ENCODE results near the gene TECTA. TPM values are rescaled to one million over a fixed set of nuclear protein-coding genes. Genes with fewer than 3 reads are reported as not detected.

Gene TECTA
- total RNA-seq, 1 experiment from 2014 or later = 0.37 TPM

- ChIA-PET CTCF (no interaction called here), POLR2A (no interaction called here)
- TF ChIP-seq ELF4 (CRISPR knock-in tag; IDR thresholded peaks at IDR 0.05; ENCODE audit: low read depth) = no peak
- TF ChIP-seq TP53 (CRISPR knock-in tag; IDR thresholded peaks at IDR 0.05) = no peak
- no peak for TF ChIP-seq KAT7 (CRISPR knock-in tag; IDR thresholded peaks at IDR 0.05; ENCODE audit: borderline replicate concordance)
- TF ChIP-seq NFATC4 (CRISPR knock-in tag; IDR thresholded peaks at IDR 0.05) = no peak
- TF ChIP-seq HMGA2 (CRISPR knock-in tag; IDR thresholded peaks at IDR 0.05) = no peak
- TF ChIP-seq ETV6 (CRISPR knock-in tag; IDR thresholded peaks at IDR 0.05) = no peak
- no peak for TF ChIP-seq STAT6 (CRISPR knock-in tag; conservative IDR thresholded peaks at IDR 0.05; ENCODE audit: low read depth)
- no peak for TF ChIP-seq CDX4 (CRISPR knock-in tag; IDR thresholded peaks at IDR 0.05; ENCODE audit: borderline replicate concordance)
- TF ChIP-seq ATF3 (CRISPR knock-in tag; conservative IDR thresholded peaks at IDR 0.05) = no peak
- TF ChIP-seq ZNF532 (CRISPR knock-in tag; IDR thresholded peaks at IDR 0.05; ENCODE audit: borderline replicate concordance) = no peak
- TF ChIP-seq ZMAT4 (CRISPR knock-in tag; IDR thresholded peaks at IDR 0.05) = no peak
- TF ChIP-seq RELA (CRISPR knock-in tag; IDR thresholded peaks at IDR 0.05; ENCODE audit: borderline replicate concordance) = no peak
- Mint-ChIP-seq H3K4me3 (no peak overlapping the region), H3K27ac (no peak overlapping the region), H3K27me3 (ENCODE audit: low read depth) (no peaks in the 10 kb centered on the region), H3K4me1 (no peaks in the 10 kb centered on the region), H3K36me3 (no peaks in the 10 kb centered on the region), H3K9me3 (no peaks in the 10 kb centered on the region)
- DNase-seq (ENCODE audit: low spot score) (no peak), ATAC-seq (no peak)
These were observed 36.0 kb downstream of the TECTA start for GRCh38 chr11:121137005-121137404.

- Mint-ChIP-seq H3K36me3 (no peaks in the 10 kb centered on the region), H3K27ac (no peak overlapping the region), H3K4me3 (no peak overlapping the region), H3K9me3 (no peaks in the 10 kb centered on the region), H3K27me3 (ENCODE audit: low read depth) (no peaks in the 10 kb centered on the region; the same call in 1 of the 2 replicates), H3K4me1 (no peaks in the 10 kb centered on the region)
- DNase-seq (ENCODE audit: low spot score) (no peak), ATAC-seq (no peak)
- ChIA-PET CTCF (interaction anchor here (1.0 to 1.2 kb wide), 3 partner anchors 15 to 56 kb away, joined by 3 to 4 read pairs (median 3); no protein-coding TSS in a partner anchor), POLR2A (no interaction called here)
- TF ChIP-seq RELA (CRISPR knock-in tag; IDR thresholded peaks at IDR 0.05; ENCODE audit: borderline replicate concordance) (no peak), MYBL2 (CRISPR knock-in tag; IDR thresholded peaks at IDR 0.05) (no peak), GABPB1 (CRISPR knock-in tag; IDR thresholded peaks at IDR 0.05) (no peak), AR (CRISPR knock-in tag; IDR thresholded peaks at IDR 0.05) (no peak), ZNF138 (CRISPR knock-in tag; conservative IDR thresholded peaks at IDR 0.05) (no peak), ZNF232 (CRISPR knock-in tag; IDR thresholded peaks at IDR 0.05) (no peak), NR2C2 (CRISPR knock-in tag; IDR thresholded peaks at IDR 0.05) (no peak), ETV6 (CRISPR knock-in tag; IDR thresholded peaks at IDR 0.05) (no peak), TEAD1 (CRISPR knock-in tag; IDR thresholded peaks at IDR 0.05) (no peak), USF1 (CRISPR knock-in tag; IDR thresholded peaks at IDR 0.05) (no peak), CREM (CRISPR knock-in tag; IDR thresholded peaks at IDR 0.05) (no peak), STAT6 (CRISPR knock-in tag; conservative IDR thresholded peaks at IDR 0.05; ENCODE audit: low read depth) (no peak)
These were observed 37.2 kb downstream of the TECTA start for GRCh38 chr11:121138259-121138658.

Measured in WTC11 (cell line).